ENCODE measurements around the gene GAS2L2. TPM values are rescaled to one million over a fixed set of nuclear protein-coding genes. Genes with fewer than 3 reads are reported as not detected.

The GAS2L2 gene
- total RNA-seq, 1 experiment from 2014 or later, result not detected

DNA sequence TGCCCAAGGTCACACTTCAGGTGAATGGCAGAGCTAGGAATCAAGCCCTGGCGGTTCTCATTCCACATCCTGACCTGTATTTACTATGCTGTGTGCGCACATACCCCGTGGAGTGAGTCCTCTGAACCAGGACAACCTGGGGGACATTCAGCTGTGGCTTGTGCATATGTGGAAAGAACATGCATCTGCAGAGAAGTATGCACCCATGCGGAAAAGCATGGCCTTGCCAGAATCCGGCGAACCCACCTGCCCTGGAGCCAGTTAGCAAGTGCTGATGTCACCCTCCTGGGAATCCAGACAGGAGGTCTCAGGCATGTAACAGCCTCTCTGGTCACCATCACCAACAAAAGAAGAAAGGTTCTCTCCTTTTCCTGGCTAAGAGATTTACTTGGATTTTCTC is 19.7 kb downstream of the GAS2L2 start:
- intact Hi-C loops (cut with micrococcal nuclease; ENCODE audit: unreplicated experiment), result no loop called here

DNA sequence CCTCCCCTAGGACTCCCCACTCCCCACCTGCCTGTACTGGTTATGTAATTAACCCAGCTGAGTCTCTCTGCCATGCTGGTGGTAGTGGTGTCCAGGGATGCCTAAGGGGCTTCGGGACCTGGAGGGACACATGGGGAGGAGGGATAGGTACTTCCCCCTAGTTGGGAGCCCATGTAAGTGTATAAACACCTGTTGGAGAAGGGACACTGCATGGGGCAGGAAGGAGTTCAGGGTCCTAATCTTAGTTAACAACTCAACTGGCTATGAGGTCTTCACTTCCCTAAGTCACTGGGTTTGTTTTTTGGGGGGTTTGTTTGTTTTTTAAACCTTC is 20.3 kb downstream of the GAS2L2 start:
- TF ChIP-seq, protein P1, sequence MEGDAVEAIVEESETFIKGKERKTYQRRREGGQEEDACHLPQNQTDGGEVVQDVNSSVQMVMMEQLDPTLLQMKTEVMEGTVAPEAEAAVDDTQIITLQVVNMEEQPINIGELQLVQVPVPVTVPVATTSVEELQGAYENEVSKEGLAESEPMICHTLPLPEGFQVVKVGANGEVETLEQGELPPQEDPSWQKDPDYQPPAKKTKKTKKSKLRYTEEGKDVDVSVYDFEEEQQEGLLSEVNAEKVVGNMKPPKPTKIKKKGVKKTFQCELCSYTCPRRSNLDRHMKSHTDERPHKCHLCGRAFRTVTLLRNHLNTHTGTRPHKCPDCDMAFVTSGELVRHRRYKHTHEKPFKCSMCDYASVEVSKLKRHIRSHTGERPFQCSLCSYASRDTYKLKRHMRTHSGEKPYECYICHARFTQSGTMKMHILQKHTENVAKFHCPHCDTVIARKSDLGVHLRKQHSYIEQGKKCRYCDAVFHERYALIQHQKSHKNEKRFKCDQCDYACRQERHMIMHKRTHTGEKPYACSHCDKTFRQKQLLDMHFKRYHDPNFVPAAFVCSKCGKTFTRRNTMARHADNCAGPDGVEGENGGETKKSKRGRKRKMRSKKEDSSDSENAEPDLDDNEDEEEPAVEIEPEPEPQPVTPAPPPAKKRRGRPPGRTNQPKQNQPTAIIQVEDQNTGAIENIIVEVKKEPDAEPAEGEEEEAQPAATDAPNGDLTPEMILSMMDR (conservative IDR thresholded peaks at IDR 0.05), result no peak
- no peak for TF ChIP-seq EZH2 (IDR thresholded peaks at IDR 0.05; ENCODE audit: low read depth)
- no peak for DNase-seq
- Histone ChIP-seq H3K36me3 (ENCODE audit: low read depth) (no peaks in the 10 kb centered on the region), H3F3A (ENCODE audit: insufficient read depth, low read depth) (no peaks in the 10 kb centered on the region), H3K27me3 (ENCODE audit: insufficient read depth, low read depth) (peaks cover 9% of the 10 kb centered on the region; the same call in 1 of the 2 replicates), H3K4me3 (no peak overlapping the region), H3K27ac (no peak overlapping the region), H3K4me1 (replicated peaks; ENCODE audit: insufficient read depth) (no peaks in the 10 kb centered on the region), H3K4me2 (no peak overlapping the region), H2AFZ (no peak overlapping the region), H4K20me1 (ENCODE audit: insufficient read depth) (no peaks in the 10 kb centered on the region; the same call in 1 of the 2 replicates), H3K9me2 (ENCODE audit: insufficient read depth) (no peaks in the 10 kb centered on the region), H3K79me2 (ENCODE audit: low read depth) (no peaks in the 10 kb centered on the region), H3K9me3 (ENCODE audit: insufficient read depth, low read depth) (no peaks in the 10 kb centered on the region)
- intact Hi-C loops (cut with micrococcal nuclease; ENCODE audit: unreplicated experiment), result no loop called here
- ChIA-PET POLR2A (ENCODE audit: unreplicated experiment) (no interaction called here), CTCF (no interaction called here)
- BruUV-seq (replicated peaks), result no TSS peak

More for the DNA sequence above, 19.7 kb downstream of the GAS2L2 start:
- Histone ChIP-seq H3K9me3 (ENCODE audit: insufficient read depth, low read depth) (no peaks in the 10 kb centered on the region), H3K4me1 (replicated peaks; ENCODE audit: insufficient read depth) (no peaks in the 10 kb centered on the region), H3F3A (ENCODE audit: insufficient read depth, low read depth) (no peaks in the 10 kb centered on the region), H3K4me2 (no peak overlapping the region), H4K20me1 (ENCODE audit: insufficient read depth) (no peaks in the 10 kb centered on the region; the same call in 1 of the 2 replicates), H3K27ac (no peak overlapping the region), H2AFZ (no peak overlapping the region), H3K36me3 (ENCODE audit: low read depth) (no peaks in the 10 kb centered on the region), H3K79me2 (ENCODE audit: low read depth) (no peaks in the 10 kb centered on the region), H3K4me3 (no peak overlapping the region), H3K9me2 (ENCODE audit: insufficient read depth) (no peaks in the 10 kb centered on the region), H3K27me3 (ENCODE audit: insufficient read depth, low read depth) (peaks cover 15% of the 10 kb centered on the region)
- BruUV-seq (replicated peaks), result no TSS peak
- DNase-seq, result no peak
- CTCF ChIA-PET, result no interaction called here
- TF ChIP-seq, protein P1 (conservative IDR thresholded peaks at IDR 0.05), result no peak
- TF ChIP-seq EZH2 (IDR thresholded peaks at IDR 0.05; ENCODE audit: low read depth), result no peak
- POLR2A ChIA-PET (ENCODE audit: unreplicated experiment), result no interaction called here

DNA sequence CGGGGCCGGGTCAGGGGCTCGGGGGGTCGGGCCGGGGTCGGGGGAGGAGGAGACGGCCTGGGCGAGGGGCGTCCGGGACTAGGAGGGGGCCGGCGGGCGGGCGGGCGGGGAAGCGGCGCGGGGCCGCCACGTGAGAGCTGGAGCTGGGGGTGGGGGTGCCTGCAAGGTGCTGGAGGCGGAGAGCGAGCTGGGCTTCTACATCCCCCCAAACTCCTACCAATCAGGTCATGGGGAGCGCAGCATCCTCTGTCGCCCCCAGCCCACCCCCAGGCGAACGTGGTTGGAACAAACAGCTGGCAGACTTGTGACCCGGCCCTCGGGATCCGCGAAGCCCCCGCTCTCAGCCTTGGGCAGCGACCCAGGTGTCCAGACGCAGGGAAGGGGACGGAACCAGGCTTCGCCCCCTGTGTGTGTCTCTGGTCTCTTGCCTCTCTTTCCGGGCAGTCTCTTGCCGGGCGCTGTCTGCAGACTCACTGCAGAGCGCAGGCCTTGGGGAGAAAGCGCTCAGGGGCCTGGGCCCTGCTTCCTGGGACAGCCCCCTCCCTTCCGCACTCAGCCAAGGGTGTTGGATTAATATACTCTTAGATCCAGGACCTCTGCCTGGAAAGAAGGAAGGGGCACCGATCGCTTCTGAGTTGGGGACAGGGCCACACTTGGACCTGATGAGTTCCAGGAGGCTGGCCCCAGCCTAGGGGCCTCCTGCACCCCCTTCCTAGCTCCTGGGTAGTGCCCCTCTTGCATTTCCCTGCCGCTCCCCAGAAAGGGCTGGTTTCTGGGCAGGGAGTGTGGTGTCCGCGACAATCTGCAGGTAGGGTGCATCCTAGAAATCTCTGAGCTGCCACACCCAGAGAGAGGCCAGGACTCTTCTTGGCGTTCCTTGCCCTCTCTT is 20.9 kb downstream of the GAS2L2 start:
- DNase-seq, result no peak
- no peak overlapping the region for H3K4me2 ChIP-seq
- BruUV-seq (replicated peaks), result no TSS peak
- TF ChIP-seq EZH2 (IDR thresholded peaks at IDR 0.05; ENCODE audit: low read depth), result no peak
- TF ChIP-seq, protein P1 (conservative IDR thresholded peaks at IDR 0.05), result no peak
- intact Hi-C loops (cut with micrococcal nuclease; ENCODE audit: unreplicated experiment), result no loop called here
- CTCF ChIA-PET, result interaction anchor here (0.6 kb wide), 1 partner anchor 176 kb away, joined by 4 read pairs; no protein-coding TSS in a partner anchor
- no peaks in the 10 kb centered on the region for H3K79me2 ChIP-seq (ENCODE audit: low read depth)
- 0 out of 2 replicates have a peak, but pooled peaks cover 6% of the 10 kb centered on the region for H3K27me3 ChIP-seq (ENCODE audit: insufficient read depth, low read depth)
- no peaks in the 10 kb centered on the region; the same call in 1 of the 2 replicates for H4K20me1 ChIP-seq (ENCODE audit: insufficient read depth)
- H3K9me3 ChIP-seq (ENCODE audit: insufficient read depth, low read depth), result no peaks in the 10 kb centered on the region
- no peaks in the 10 kb centered on the region for H3K9me2 ChIP-seq (ENCODE audit: insufficient read depth)
- H3K4me1 ChIP-seq (replicated peaks; ENCODE audit: insufficient read depth), result peaks cover under 1% of the 10 kb centered on the region
- no peak overlapping the region for H3K27ac ChIP-seq
- POLR2A ChIA-PET (ENCODE audit: unreplicated experiment), result interaction anchor here (0.6 kb wide), 2 partner anchors 63 to 803 kb away, joined by 4 to 5 read pairs; no protein-coding TSS in a partner anchor
- H3K4me3 ChIP-seq, result no peak overlapping the region
- no peaks in the 10 kb centered on the region for H3F3A ChIP-seq (ENCODE audit: insufficient read depth, low read depth)
- no peak overlapping the region for H2AFZ ChIP-seq
- no peaks in the 10 kb centered on the region for H3K36me3 ChIP-seq (ENCODE audit: low read depth)

Measured in PC-9 (cell line).